H54 (cell line): ENCODE data around the gene IL12A.

Source experiments
- DNase-seq: peaks from one replicate; pipeline ENCODE4 v3.0.0; 2011; ENCODE audit warnings: low spot score, mixed read lengths; ENCODE audit not compliant: insufficient read length
- FAIRE-seq: peaks from 3 replicates; lab custom pipeline; 2011; peaks lifted over from hg19 to GRCh38; lab: Jason Lieb, UNC
- POLR2A ChIP-seq: IDR thresholded peaks from 2 replicates; pipeline ENCODE4 v1.6.1; 2011; ENCODE audit warnings: low read depth, mild to moderate bottlenecking, low read length

The IL12A gene

GRCh38 chr3:159988617-159989271 is at the start of gene IL12A:
TSS of gene IL12A (plus strand) at chr3:159988835.
- TF ChIP-seq POLR2A = no peak
- FAIRE-seq (peak; percentile 67), DNase-seq (peak; percentile 65)

- no peak for DNase-seq
Measured at GRCh38 chr3:159941038-159942000, 47.3 kb upstream of the IL12A start.

GRCh38 chr3:159944781-159945180 is 43.9 kb upstream of the IL12A start:
- no peak for FAIRE-seq
- DNase-seq = no peak
- TF ChIP-seq POLR2A = no peak

More at GRCh38 chr3:159941038-159942000, 47.3 kb upstream of the IL12A start:
- no peak for TF ChIP-seq POLR2A
- no peak for FAIRE-seq

GRCh38 chr3:159945930-159946329 is 42.7 kb upstream of the IL12A start:
- FAIRE-seq (no peak), DNase-seq (no peak)
- TF ChIP-seq POLR2A = no peak

GRCh38 chr3:159947220-159947619 is 41.4 kb upstream of the IL12A start:
- FAIRE-seq (no peak), DNase-seq (no peak)
- TF ChIP-seq POLR2A = no peak

- DNase-seq = no peak
- no peak for TF ChIP-seq POLR2A
- FAIRE-seq = no peak
Measured at GRCh38 chr3:159948429-159949144, 40.0 kb upstream of the IL12A start.

- FAIRE-seq (no peak), DNase-seq (no peak)
Measured at GRCh38 chr3:159950156-159950898, 38.3 kb upstream of the IL12A start.

GRCh38 chr3:159951540-159951939 is 37.1 kb upstream of the IL12A start:
- no peak for TF ChIP-seq POLR2A
- FAIRE-seq = no peak
- DNase-seq = no peak

More at GRCh38 chr3:159950156-159950898, 38.3 kb upstream of the IL12A start:
- TF ChIP-seq POLR2A = no peak

- TF ChIP-seq POLR2A = no peak
- DNase-seq (no peak), FAIRE-seq (no peak)
Measured at GRCh38 chr3:159953325-159954085, 35.1 kb upstream of the IL12A start.

GRCh38 chr3:159960188-159961148 is 28.2 kb upstream of the IL12A start:
- DNase-seq (no peak), FAIRE-seq (no peak)
- no peak for TF ChIP-seq POLR2A

- no peak for TF ChIP-seq POLR2A
- FAIRE-seq (peak; percentile 85), DNase-seq (peak; percentile 30)
Measured at GRCh38 chr3:159964166-159964973, 24.3 kb upstream of the IL12A start.
